ENCODE measurements around the gene IFNL4.
"Not testable (repeated sequence)": the region's sequence is repeated elsewhere in the genome, so short reads cannot be mapped to it uniquely, and the experiment has no call there.

The IFNL4 gene

DNA sequence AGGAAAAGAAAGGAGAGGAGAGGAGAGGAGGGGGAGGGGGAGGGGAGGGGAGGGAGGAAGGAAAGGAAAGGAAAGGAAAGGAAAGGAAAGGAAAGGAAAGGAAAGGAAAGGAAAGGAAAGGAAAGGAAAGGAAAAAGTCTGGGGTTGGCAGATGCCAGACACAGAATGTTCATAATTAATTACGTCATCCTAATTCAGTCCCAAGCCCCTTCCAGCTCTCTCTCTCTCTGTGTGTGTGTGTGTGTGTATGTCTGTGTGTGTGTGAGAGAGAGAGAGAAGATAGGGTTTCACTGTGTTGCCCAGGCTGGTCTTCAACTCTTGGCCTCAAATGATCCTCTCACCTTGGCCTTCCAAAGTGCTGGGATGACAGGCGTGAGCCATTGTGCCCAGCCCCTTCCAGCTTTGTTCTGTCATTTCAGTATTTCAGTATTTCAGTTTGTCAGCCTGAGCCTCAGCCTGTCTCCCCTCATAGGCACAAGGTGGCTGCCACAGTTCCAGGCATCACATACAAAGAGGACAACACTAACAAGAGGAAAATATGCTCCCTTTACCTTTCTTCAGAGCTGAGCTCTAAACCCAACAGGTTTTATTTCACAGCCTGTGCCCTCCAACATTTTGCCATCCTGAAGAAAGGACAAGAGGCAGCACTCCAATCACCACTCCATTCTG is 18.4 kb downstream of the IFNL4 start:
- no peak overlapping the region for H3K4me3 ChIP-seq (ENCODE audit: low read depth, low read length)

DNA sequence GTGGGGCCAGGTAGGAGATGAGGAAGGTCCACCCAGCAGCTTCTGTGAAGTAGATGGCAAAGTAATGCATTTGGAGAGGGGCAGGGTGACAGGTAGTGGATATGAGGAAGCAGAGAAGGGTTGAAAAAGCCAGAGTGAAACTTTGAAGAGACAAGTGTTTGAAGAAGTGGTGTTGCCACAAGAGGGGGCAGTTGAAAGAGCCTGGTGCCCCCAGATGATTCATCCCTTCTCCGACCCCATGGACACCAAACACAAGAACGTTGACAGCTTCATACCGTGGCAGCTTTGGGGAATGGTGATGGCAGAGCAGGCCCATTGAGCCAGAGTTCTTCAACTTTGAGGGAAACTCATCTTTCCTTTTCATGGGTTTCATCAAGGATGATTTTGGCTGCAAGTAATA is 23.7 kb downstream of the IFNL4 start:
- no peak overlapping the region for H3K4me3 ChIP-seq (ENCODE audit: low read depth, low read length)

- H3K4me3 ChIP-seq (ENCODE audit: low read depth, low read length) = no peak overlapping the region
These were observed 24.9 kb downstream of the IFNL4 start for GRCh38 chr19:39223703-39224279.

- H3K4me3 ChIP-seq (ENCODE audit: low read depth, low read length) = not testable (repeated sequence)
These were observed 29.5 kb downstream of the IFNL4 start for GRCh38 chr19:39219108-39219507.

GRCh38 chr19:39218230-39219007 is 30.2 kb downstream of the IFNL4 start:
- H3K4me3 ChIP-seq (ENCODE audit: low read depth, low read length) = no peak overlapping the region

- no peak overlapping the region for H3K4me3 ChIP-seq (ENCODE audit: low read depth, low read length)
These were observed 31.6 kb downstream of the IFNL4 start for GRCh38 chr19:39217094-39217493.

- H3K4me3 ChIP-seq (ENCODE audit: low read depth, low read length) = not testable (repeated sequence)
These were observed 33.3 kb downstream of the IFNL4 start for GRCh38 chr19:39215323-39215722.

- H3K4me3 ChIP-seq (ENCODE audit: low read depth, low read length) = no peak overlapping the region
These were observed 36.3 kb downstream of the IFNL4 start for GRCh38 chr19:39212375-39212742.

DNA sequence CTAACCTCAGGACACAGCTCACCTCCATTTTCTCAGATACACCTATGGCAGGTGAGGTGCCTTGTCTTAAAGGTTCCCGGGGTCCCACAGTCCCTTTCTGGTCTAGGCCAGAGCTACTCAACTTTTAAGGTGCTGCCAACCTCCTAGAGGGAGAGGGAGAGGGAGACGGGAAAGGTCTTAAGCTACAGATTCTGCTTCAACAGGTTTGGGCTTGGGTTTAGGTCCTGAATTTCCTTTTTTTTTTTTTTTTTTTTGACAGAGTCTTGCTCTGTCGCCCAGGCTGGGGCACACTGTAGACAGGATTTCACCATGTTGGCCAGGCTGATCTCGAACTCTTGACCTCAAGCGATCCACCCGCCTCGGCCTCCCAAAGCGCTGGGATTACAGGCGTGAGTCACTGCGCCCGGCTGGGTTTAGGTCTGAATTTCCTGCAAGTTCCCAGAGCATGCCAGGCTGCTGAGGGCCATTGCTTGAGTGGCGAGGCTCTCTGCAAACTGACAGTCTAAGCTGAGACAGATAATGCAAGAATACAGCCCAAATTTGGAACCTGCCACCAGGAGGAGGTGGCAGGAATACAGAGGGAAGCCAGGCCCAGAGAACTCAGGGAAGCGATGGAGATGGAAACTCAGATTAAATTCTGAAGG is 36.8 kb downstream of the IFNL4 start:
- H3K4me3 ChIP-seq (ENCODE audit: low read depth, low read length) = no peak overlapping the region

- H3K4me3 ChIP-seq (ENCODE audit: low read depth, low read length) = no peak overlapping the region
These were observed 39.5 kb downstream of the IFNL4 start for GRCh38 chr19:39209196-39209595.

- H3K4me3 ChIP-seq (ENCODE audit: low read depth, low read length) = no peak overlapping the region
These were observed 40.4 kb downstream of the IFNL4 start for GRCh38 chr19:39208175-39208795.

GRCh38 chr19:39207293-39207836 is 41.3 kb downstream of the IFNL4 start:
- no peak overlapping the region for H3K4me3 ChIP-seq (ENCODE audit: low read depth, low read length)

GRCh38 chr19:39206122-39206521 is 42.5 kb downstream of the IFNL4 start:
- H3K4me3 ChIP-seq (ENCODE audit: low read depth, low read length) = no peak overlapping the region

DNA sequence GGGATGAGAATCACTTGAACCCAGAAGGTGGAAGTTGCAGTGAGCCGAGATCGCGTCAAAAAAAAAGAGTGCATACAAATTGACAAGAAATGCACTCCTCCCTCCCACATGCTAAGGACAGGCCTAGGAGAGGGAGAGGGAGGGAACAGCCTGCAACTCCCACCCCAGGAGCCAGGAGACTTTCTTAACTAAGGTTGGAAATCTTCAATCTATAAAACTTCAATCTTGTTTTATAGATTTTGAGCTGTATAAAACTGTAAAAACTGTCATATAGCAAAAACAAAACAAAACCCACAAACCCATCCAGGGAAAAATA is 43.2 kb downstream of the IFNL4 start:
- no peak overlapping the region for H3K4me3 ChIP-seq (ENCODE audit: low read depth, low read length)

DNA sequence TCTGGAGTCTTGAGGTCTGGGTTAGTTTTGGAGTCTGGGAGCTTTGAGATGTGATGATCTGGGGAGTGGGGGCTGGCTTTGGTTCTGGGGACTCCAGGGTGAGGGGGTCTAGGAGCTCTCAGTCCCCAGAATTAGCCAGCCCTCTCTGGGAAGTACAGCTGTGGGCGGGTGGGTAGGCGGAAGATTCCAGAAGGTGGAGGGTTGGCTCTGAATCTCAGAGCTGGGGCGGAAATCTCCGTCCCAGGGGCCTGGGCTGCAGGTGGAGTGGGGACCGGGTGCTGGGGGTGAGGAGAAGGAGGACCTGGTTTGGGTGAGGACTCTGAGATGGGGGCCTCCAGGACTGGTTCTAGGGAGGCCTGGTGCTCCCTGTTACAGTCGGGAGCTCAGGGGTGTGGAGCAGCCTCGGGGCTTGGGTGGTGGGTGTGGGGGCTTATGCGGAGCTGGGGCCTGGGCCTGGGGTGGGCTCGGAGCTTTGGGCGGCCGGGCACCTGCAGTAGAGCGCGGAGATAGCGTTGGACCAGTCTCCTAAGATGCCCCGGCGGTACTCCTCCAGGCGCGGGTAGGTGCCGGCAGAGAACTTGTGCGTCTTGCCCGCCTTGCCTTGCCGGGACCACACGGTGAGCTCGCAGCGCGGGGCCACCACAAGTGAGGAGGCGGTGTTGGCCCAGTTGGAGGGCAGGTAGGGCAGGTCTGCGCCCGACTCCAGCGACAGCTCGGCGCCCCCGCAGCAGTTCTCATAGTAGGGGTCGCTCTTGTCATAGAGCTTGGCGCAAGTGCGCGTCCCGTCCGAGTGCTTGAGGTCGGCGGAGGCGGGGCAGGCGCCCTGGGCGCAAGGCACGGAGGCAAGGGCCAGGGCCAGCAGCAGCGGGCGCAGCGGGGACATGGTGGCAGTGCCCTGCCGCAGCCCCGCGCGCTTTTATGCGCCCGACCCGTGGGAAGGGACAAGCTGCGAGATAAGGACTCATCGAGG is 45.0 kb downstream of the IFNL4 start, which contains the start of gene SYCN:
Gene SYCN, minus strand, starts transcription at position 892 of the 970 bp plus-strand sequence. Its CDS starts 9 bp downstream, at position 883.
- H3K4me3 ChIP-seq (ENCODE audit: low read depth, low read length) = no peak within 1 kb of the TSS

GRCh38 chr19:39202998-39203355 is 45.7 kb downstream of the IFNL4 start:
- no peak overlapping the region for H3K4me3 ChIP-seq (ENCODE audit: low read depth, low read length)

- H3K4me3 ChIP-seq (ENCODE audit: low read depth, low read length) = no peak overlapping the region
These were observed 47.9 kb downstream of the IFNL4 start for GRCh38 chr19:39200803-39201115.

DNA sequence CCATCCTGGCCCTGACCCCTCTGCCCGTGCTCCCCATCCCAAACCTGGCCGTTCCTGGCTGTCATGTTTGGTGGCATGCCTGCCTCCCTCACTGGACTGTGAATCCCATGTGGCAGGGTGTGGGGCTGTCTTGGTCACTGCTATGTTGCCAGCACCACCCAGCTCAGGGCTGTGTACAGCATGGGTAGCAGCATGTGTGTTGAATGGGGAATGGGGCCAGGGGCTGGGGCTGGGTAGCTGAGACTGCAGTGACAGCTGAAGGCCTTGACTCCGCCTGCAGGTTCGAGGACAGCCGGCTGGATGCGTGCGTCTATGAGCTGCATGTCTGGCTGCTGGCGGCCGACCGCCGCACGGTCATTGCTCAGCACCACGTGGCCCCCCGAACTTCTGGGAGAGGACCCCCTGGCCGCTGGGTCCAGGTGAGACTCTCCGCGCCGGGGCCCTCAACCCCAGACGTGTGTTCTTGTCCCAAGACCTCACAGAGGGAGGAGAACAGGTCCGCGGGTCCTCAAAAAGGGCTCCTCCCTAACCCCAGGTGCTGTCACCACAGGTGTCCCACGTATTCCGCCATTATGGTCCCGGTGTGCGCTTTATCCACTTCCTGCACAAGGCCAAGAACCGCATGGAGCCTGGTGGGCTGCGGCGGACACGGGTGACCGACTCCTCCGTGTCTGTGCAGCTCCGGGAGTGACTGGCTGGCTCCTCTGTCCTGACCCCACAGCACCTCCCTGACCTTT is 48.4 kb downstream of the IFNL4 start:
- H3K4me3 ChIP-seq (ENCODE audit: low read depth, low read length) = no peak overlapping the region

DNA sequence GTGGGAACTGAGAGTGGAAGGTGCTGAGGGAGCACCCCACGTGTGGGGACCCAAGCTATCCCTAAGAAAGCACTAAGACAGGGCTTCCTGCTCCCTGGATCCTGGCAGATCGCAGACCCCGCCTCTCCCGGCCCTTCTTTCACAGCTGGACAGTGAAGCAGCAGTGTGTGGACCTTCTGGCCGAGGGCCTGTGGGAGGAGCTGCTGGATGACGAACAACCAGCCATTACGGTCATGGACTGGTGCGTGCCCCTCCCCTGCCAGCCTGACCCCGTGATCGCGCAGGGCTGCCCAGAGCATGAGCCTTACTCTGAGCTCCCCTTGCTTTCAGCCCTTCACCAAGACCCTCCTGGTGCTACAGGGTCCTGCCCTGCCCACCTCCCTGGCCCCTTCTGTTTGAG is 49.6 kb downstream of the IFNL4 start:
- no peak overlapping the region for H3K4me3 ChIP-seq (ENCODE audit: low read depth, low read length)

Data from iPS-11a (cell line).